ENCODE results near the gene WNK2.
"Not testable (repeated sequence)": the region's sequence is repeated elsewhere in the genome, so short reads cannot be mapped to it uniquely, and the experiment has no call there.

The WNK2 gene

GRCh38 chr9:93315118-93315517 lies 131.2 kb downstream of the WNK2 start:
- DNase-seq: no peak

- DNase-seq: no peak
These were observed 132.0 kb downstream of the WNK2 start for GRCh38 chr9:93315960-93316359.

GRCh38 chr9:93316726-93317494 lies 133.0 kb downstream of the WNK2 start:
- no peak for DNase-seq

- DNase-seq: peak; percentile 20
These were observed 133.7 kb downstream of the WNK2 start for GRCh38 chr9:93317495-93318094.

GRCh38 chr9:93318480-93318879 lies 134.5 kb downstream of the WNK2 start:
- no peak for DNase-seq

GRCh38 chr9:93319301-93319991 lies 135.5 kb downstream of the WNK2 start:
- no peak for DNase-seq

GRCh38 chr9:93319992-93320500 lies 136.1 kb downstream of the WNK2 start:
- DNase-seq: no peak

- no peak for DNase-seq
These were observed 136.8 kb downstream of the WNK2 start for GRCh38 chr9:93320591-93321219.

GRCh38 chr9:93321220-93321610 lies 137.3 kb downstream of the WNK2 start:
- no peak for DNase-seq

GRCh38 chr9:93323446-93323954 lies 139.6 kb downstream of the WNK2 start:
- not testable (repeated sequence) for DNase-seq

GRCh38 chr9:93324191-93324834 lies 140.4 kb downstream of the WNK2 start:
- DNase-seq: no peak

- DNase-seq: no peak
These were observed 141.5 kb downstream of the WNK2 start for GRCh38 chr9:93325307-93326035.

GRCh38 chr9:93326056-93326455 lies 142.1 kb downstream of the WNK2 start:
- no peak for DNase-seq

GRCh38 chr9:93326654-93327053 lies 142.7 kb downstream of the WNK2 start:
- DNase-seq: no peak

- no peak for DNase-seq
These were observed 145.8 kb downstream of the WNK2 start for GRCh38 chr9:93329629-93330280.

GRCh38 chr9:93332317-93332716 lies 148.4 kb downstream of the WNK2 start:
- no peak for DNase-seq

- DNase-seq: no peak
These were observed 152.8 kb downstream of the WNK2 start for GRCh38 chr9:93336720-93337119.

- not testable (repeated sequence) for DNase-seq
These were observed 154.3 kb downstream of the WNK2 start for GRCh38 chr9:93338196-93338595.

GRCh38 chr9:93340091-93340490 lies 156.2 kb downstream of the WNK2 start:
- no peak for DNase-seq

GRCh38 chr9:93341820-93342219 lies 157.9 kb downstream of the WNK2 start:
- DNase-seq: not testable (repeated sequence)

GRCh38 chr9:93342428-93342827 lies 158.5 kb downstream of the WNK2 start:
- not testable (repeated sequence) for DNase-seq

All from hematopoietic multipotent progenitor cell treated with erythropoietin and hydrocortisone succinate and interleukin-3 and kit ligand, for 4 days (in vitro differentiated cells).